Measurements from ENCODE around the gene HSPA14. TPM values are rescaled to one million over a fixed set of nuclear protein-coding genes. Genes with fewer than 3 reads are reported as not detected.

HSPA14 gene
- total RNA-seq, 1 experiment from 2014 or later: 41.0 TPM

DNA sequence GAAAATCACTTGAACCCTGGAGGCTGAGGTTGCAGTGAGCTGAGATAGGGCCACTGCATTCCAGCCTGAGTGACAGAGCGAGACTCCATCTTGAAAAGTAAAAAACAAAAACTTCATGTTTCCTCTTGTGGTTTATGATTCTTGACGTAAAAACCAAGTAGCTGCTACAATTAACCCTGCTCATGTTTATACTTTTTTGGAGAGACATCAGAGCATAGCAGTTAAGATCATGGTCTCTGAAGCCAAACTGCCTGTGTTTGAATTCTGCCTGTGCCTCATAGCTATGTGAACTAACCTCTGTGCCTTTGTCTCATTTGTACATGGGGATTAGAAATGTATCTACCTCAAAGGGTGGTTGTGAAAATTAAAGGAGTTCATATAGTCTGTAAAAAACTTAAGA is 67.8 kb downstream of the HSPA14 start:
- Mint-ChIP-seq H3K27me3 (ENCODE audit: low read depth) (no peaks in the 10 kb centered on the region), H3K4me3 (no peak overlapping the region), H3K9me3 (peaks cover 6 to 8% of the 10 kb centered on the region in 2 experiments; a peak in 3 of 5 replicates), H3K27ac (no peak overlapping the region), H3K4me1 (peaks cover 3 to 6% of the 10 kb centered on the region in 2 experiments), H3K36me3 (ENCODE audit: insufficient read depth in 1 of 3, low read depth in 3 of 3) (peaks cover 61 to 87% (median 83%) of the 10 kb centered on the region in 3 experiments)
- Histone ChIP-seq H3T11ph (ENCODE audit: low read length) (no peak overlapping the region), H3K79me2 (ENCODE audit: insufficient read depth, low read length) (no peaks in the 10 kb centered on the region), H3K9ac (ENCODE audit: extremely low read depth, insufficient read length, low read length) (no peak overlapping the region), H3K23me2 (ENCODE audit: insufficient read length, low read depth, low read length, poor library complexity, severe bottlenecking) (peaks cover under 1% of the 10 kb centered on the region), H4K20me1 (ENCODE audit: control insufficient read depth, insufficient read depth, insufficient read length) (no peaks in the 10 kb centered on the region), H3K27ac (ENCODE audit: insufficient read length, low read depth, low read length) (no peak overlapping the region), H4K8ac (replicated peaks; ENCODE audit: insufficient read length, low read depth, low read length) (no peak overlapping the region), H4K91ac (ENCODE audit: insufficient read length, low read depth, low read length) (no peak overlapping the region), H2BK12ac (ENCODE audit: insufficient read length, low read depth, low read length) (no peak overlapping the region), H3K79me1 (ENCODE audit: insufficient read depth, low read depth, low read length, poor library complexity, severe bottlenecking) (no peaks in the 10 kb centered on the region), H3K23ac (ENCODE audit: insufficient read length, low read depth, low read length) (no peak overlapping the region), H3K56ac (ENCODE audit: insufficient read length, low read depth, low read length) (no peak overlapping the region), H4K5ac (ENCODE audit: insufficient read length, low read depth, low read length) (no peak overlapping the region), H2BK20ac (ENCODE audit: low read depth, low read length, poor library complexity, severe bottlenecking) (no peak overlapping the region), H3K4me2 (ENCODE audit: insufficient read depth, insufficient read length, low read length) (no peak overlapping the region), H2BK120ac (ENCODE audit: low read depth, low read length, poor library complexity, severe bottlenecking) (no peak overlapping the region), H2BK15ac (ENCODE audit: low read depth, low read length) (no peak overlapping the region), H2AK5ac (ENCODE audit: insufficient read length, low read length) (no peak overlapping the region), H3K18ac (ENCODE audit: insufficient read length, low read depth, low read length) (no peak overlapping the region), H2AFZ (ENCODE audit: low read length) (no peak overlapping the region), H3K9me3 (ENCODE audit: control insufficient read depth, low read depth, low read length) (no peaks in the 10 kb centered on the region), H3K4ac (ENCODE audit: low read depth, low read length) (no peak overlapping the region), H2BK5ac (ENCODE audit: insufficient read length, low read length) (no peak overlapping the region), H3K4me1 (ENCODE audit: insufficient read depth, low read length) (no peaks in the 10 kb centered on the region), H3K27me3 (ENCODE audit: insufficient read depth, low read length) (no peaks in the 10 kb centered on the region), H3K14ac (ENCODE audit: insufficient read depth, low read length) (no peak overlapping the region)
- WGBS (ENCODE audit: extremely low coverage, insufficient read length, low lambda C conversion rate): no CpG with 5 or more reads among the region's 2 CpGs
- TF ChIP-seq, protein P1, sequence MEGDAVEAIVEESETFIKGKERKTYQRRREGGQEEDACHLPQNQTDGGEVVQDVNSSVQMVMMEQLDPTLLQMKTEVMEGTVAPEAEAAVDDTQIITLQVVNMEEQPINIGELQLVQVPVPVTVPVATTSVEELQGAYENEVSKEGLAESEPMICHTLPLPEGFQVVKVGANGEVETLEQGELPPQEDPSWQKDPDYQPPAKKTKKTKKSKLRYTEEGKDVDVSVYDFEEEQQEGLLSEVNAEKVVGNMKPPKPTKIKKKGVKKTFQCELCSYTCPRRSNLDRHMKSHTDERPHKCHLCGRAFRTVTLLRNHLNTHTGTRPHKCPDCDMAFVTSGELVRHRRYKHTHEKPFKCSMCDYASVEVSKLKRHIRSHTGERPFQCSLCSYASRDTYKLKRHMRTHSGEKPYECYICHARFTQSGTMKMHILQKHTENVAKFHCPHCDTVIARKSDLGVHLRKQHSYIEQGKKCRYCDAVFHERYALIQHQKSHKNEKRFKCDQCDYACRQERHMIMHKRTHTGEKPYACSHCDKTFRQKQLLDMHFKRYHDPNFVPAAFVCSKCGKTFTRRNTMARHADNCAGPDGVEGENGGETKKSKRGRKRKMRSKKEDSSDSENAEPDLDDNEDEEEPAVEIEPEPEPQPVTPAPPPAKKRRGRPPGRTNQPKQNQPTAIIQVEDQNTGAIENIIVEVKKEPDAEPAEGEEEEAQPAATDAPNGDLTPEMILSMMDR (conservative IDR thresholded peaks at IDR 0.05): no peak
- DNase-seq: no peak
